ENCODE data around the gene INSC. TPM values are rescaled to one million over a fixed set of nuclear protein-coding genes. Genes with fewer than 3 reads are reported as not detected.

Gene INSC
- total RNA-seq, 1 donor from 2014 or later: not detected

DNA sequence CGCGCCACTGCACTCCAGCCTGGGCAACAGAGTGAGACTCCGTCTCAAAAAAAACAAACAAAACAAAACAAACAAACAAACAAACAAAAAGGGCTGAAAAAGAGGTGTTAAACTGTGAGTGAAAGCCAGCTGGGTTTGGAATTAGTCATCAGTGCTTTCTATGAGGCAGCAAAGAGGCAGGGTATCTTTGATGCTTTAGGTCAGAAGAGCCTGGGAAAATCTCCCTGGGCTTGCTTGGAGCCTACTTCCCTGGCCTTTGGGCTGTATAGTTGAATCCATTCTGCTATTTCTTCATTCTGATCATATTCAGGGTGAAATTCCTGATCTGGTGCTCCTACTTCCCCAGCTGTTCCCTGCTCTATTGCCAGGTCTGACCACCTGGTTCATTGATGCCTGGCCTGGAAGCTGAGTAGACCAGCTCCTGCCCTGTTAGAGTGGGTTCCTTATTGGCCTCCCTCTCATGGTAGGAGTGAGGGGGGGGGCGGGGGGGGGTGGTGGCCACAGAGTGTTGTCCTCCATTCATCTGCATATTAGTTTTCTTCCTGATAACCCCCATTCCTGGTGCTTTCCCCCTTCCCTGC, 65.6 kb downstream of the INSC start:
- H3K4me1 Mint-ChIP-seq (ENCODE audit: unreplicated experiment): peaks cover 3% of the 10 kb centered on the region
- no peaks in the 10 kb centered on the region for H3K36me3 Mint-ChIP-seq (ENCODE audit: unreplicated experiment)
- peaks cover 2% of the 10 kb centered on the region for H3K27me3 Mint-ChIP-seq (ENCODE audit: unreplicated experiment)
- H3K4me3 Mint-ChIP-seq (ENCODE audit: unreplicated experiment): no peak overlapping the region
- DNase-seq (ENCODE audit: extremely low spot score, unreplicated experiment): no peak
- TF ChIP-seq, protein P1, sequence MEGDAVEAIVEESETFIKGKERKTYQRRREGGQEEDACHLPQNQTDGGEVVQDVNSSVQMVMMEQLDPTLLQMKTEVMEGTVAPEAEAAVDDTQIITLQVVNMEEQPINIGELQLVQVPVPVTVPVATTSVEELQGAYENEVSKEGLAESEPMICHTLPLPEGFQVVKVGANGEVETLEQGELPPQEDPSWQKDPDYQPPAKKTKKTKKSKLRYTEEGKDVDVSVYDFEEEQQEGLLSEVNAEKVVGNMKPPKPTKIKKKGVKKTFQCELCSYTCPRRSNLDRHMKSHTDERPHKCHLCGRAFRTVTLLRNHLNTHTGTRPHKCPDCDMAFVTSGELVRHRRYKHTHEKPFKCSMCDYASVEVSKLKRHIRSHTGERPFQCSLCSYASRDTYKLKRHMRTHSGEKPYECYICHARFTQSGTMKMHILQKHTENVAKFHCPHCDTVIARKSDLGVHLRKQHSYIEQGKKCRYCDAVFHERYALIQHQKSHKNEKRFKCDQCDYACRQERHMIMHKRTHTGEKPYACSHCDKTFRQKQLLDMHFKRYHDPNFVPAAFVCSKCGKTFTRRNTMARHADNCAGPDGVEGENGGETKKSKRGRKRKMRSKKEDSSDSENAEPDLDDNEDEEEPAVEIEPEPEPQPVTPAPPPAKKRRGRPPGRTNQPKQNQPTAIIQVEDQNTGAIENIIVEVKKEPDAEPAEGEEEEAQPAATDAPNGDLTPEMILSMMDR (IDR thresholded peaks at IDR 0.05): no peak
- no peaks in the 10 kb centered on the region for H3K9me3 Mint-ChIP-seq (ENCODE audit: unreplicated experiment)
- H3K27ac Mint-ChIP-seq (ENCODE audit: unreplicated experiment): no peak overlapping the region

DNA sequence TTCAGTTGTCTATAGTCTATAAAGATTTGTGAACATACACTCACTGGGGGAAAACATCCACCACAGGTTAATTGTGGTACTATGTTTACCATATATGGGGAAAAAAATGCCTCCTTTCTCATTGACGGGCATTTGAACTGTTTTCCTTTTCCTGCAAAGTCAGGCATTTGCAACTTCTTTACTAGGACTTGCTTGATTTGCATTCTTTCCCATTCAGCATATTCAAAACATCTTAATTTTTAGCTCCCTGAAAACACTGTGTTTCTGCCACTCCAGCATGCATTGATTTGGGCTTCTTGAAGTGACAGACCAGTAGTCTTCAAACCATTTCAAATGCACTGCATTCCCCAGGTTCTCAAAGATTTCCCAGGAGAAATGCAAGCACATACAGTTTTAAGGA, 67.6 kb downstream of the INSC start:
- Mint-ChIP-seq H3K27ac (ENCODE audit: unreplicated experiment) (no peak overlapping the region), H3K9me3 (ENCODE audit: unreplicated experiment) (no peaks in the 10 kb centered on the region), H3K4me3 (ENCODE audit: unreplicated experiment) (no peak overlapping the region), H3K4me1 (ENCODE audit: unreplicated experiment) (peaks cover 3% of the 10 kb centered on the region), H3K36me3 (ENCODE audit: unreplicated experiment) (no peaks in the 10 kb centered on the region), H3K27me3 (ENCODE audit: unreplicated experiment) (peaks cover 5% of the 10 kb centered on the region)
- TF ChIP-seq, protein P1 (IDR thresholded peaks at IDR 0.05): no peak
- DNase-seq (ENCODE audit: extremely low spot score, unreplicated experiment): no peak

DNA sequence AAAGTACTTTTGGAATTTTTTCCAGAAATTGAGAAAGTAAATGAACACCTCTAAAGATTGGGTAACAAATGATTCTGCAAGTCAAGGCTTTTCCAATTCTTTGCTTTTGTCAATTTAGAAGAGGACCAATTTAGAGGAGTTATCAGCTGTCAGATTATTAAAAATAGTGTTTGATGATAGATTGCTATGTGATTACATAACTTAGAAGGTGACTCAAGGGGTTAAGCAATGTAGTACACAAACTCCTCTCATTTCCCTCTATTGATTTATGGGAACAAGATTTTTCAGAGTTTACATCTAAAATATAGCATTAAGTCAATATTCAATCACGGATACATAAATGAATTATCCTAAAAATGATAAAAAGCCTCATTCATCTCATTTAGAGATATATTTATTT, 70.3 kb downstream of the INSC start:
- Mint-ChIP-seq H3K4me3 (ENCODE audit: unreplicated experiment) (no peak overlapping the region), H3K4me1 (ENCODE audit: unreplicated experiment) (no peaks in the 10 kb centered on the region), H3K27ac (ENCODE audit: unreplicated experiment) (no peak overlapping the region), H3K27me3 (ENCODE audit: unreplicated experiment) (peaks cover 10% of the 10 kb centered on the region), H3K9me3 (ENCODE audit: unreplicated experiment) (no peaks in the 10 kb centered on the region), H3K36me3 (ENCODE audit: unreplicated experiment) (no peaks in the 10 kb centered on the region)
- TF ChIP-seq, protein P1 (IDR thresholded peaks at IDR 0.05): no peak
- no peak for DNase-seq (ENCODE audit: extremely low spot score, unreplicated experiment)

DNA sequence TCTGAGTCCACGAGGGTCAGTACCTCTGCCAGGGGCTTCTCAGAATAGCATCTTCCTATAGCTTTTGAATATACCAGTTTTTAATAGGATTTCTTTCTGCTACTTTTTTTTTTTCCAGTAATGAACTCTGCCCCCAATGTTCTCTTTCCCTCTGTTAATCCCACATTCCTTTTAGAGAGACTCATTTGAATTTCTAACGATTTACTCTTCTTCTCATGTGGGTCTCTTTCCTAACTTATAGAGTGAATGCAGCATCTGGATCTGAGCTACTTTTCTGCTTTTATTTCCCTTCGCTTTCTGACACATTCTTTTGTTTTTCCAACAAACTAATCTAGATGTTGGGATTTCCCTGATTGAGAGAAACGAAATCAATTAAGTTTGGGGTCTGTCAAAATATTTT, 71.4 kb downstream of the INSC start:
- no peaks in the 10 kb centered on the region for H3K36me3 Mint-ChIP-seq (ENCODE audit: unreplicated experiment)
- DNase-seq (ENCODE audit: extremely low spot score, unreplicated experiment): no peak
- no peaks in the 10 kb centered on the region for H3K9me3 Mint-ChIP-seq (ENCODE audit: unreplicated experiment)
- H3K4me1 Mint-ChIP-seq (ENCODE audit: unreplicated experiment): no peaks in the 10 kb centered on the region
- peaks cover 10% of the 10 kb centered on the region for H3K27me3 Mint-ChIP-seq (ENCODE audit: unreplicated experiment)
- H3K27ac Mint-ChIP-seq (ENCODE audit: unreplicated experiment): no peak overlapping the region
- TF ChIP-seq, protein P1 (IDR thresholded peaks at IDR 0.05): no peak
- H3K4me3 Mint-ChIP-seq (ENCODE audit: unreplicated experiment): no peak overlapping the region

DNA sequence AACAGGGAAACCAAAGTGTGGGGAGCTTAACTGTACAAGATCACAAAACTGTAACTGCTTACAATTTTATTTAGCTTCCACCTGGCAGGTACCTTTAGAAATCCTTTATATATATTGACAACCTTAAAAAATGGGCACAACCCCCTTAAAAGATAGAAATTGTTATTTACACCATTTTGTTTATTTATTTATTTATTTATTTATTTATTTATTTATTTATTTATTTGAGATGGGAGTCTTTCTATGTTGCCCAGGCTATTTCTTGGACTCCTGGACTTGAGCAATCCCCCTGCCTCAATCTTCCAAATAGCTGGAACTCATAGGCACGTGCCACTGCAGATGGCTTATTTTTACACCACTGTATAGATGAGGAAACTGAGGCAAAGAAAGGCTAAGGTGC, 74.5 kb downstream of the INSC start:
- Mint-ChIP-seq H3K4me1 (ENCODE audit: unreplicated experiment) (no peaks in the 10 kb centered on the region), H3K27ac (ENCODE audit: unreplicated experiment) (no peak overlapping the region), H3K9me3 (ENCODE audit: unreplicated experiment) (no peaks in the 10 kb centered on the region), H3K36me3 (ENCODE audit: unreplicated experiment) (no peaks in the 10 kb centered on the region), H3K4me3 (ENCODE audit: unreplicated experiment) (no peak overlapping the region), H3K27me3 (ENCODE audit: unreplicated experiment) (peaks cover 10% of the 10 kb centered on the region)
- TF ChIP-seq, protein P1 (IDR thresholded peaks at IDR 0.05): no peak
- no peak for DNase-seq (ENCODE audit: extremely low spot score, unreplicated experiment)
